GM23338 (cell line): ENCODE data around the gene SIRPA. TPM values are rescaled to one million over a fixed set of nuclear protein-coding genes. Genes with fewer than 3 reads are reported as not detected.

Experiments used
- CREB1 ChIP-seq: fragments of 250-450 bp; sonication (Bioruptor Pico); IDR thresholded peaks from 2 replicates; pipeline ENCODE4 v1.5.0; 2020; ENCODE audit warnings: low read depth, mild to moderate bottlenecking, moderate library complexity
- EZH2 ChIP-seq: fragments of 200-600 bp; sonication (generic); IDR thresholded peaks from one replicate; pipeline ENCODE4 v1.8.0; 2017; ENCODE audit warnings: antibody characterized with exemption, mild to moderate bottlenecking, low read depth; ENCODE audit not compliant: unreplicated experiment
- NANOG ChIP-seq: IDR thresholded peaks from 2 replicates; pipeline ENCODE4 v1.6.1; 2016; ENCODE audit warnings: antibody characterized with exemption, borderline replicate concordance
- STAT1 ChIP-seq: IDR thresholded peaks from one replicate; pipeline ENCODE4 v1.6.1; 2016; ENCODE audit warnings: antibody characterized with exemption; ENCODE audit not compliant: unreplicated experiment
- ZNF114 ChIP-seq: fragments of 250-450 bp; sonication (Bioruptor Pico); IDR thresholded peaks from 2 replicates; pipeline ENCODE4 v1.5.0; 2020; ENCODE audit warnings: mild to moderate bottlenecking, moderate library complexity
- ZNF331 ChIP-seq: fragments of 250-450 bp; sonication (Bioruptor Pico); IDR thresholded peaks from 2 replicates; pipeline ENCODE4 v1.5.0; 2020; ENCODE audit warnings: low read depth, mild to moderate bottlenecking, moderate library complexity
- polyA plus RNA-seq: library from polyadenylated mRNA; unstranded; fragments of >200 nt; fragmentation: Nextera tagmentation; extraction: Ambion mirVana; gene quantifications from 2 replicates; pipeline ENCODE4 v1.2.1, GENCODE V29; 2016
- total RNA-seq: library from RNA; depleted of rRNA; stranded (reverse); fragments of >200 nt; shearing (Covaris generic); gene quantifications from 2 replicates; pipeline ENCODE4 v1.2.3, GENCODE V29; 2014
- TF ChIP-seq, protein P1 (sequence below): fragments of 250-450 bp; sonication (Bioruptor Pico); IDR thresholded peaks from 2 replicates; pipeline ENCODE4 v1.5.0; 2020; ENCODE audit warnings: mild to moderate bottlenecking, moderate library complexity
- TF ChIP-seq, protein P2 (sequence below): IDR thresholded peaks from one replicate; pipeline ENCODE4 v1.6.1; 2018; ENCODE audit warnings: antibody characterized with exemption; ENCODE audit not compliant: unreplicated experiment

The SIRPA gene
- total and polyA plus RNA-seq, 2 experiments from 2014 or later: 1.2 to 2.9 TPM

DNA sequence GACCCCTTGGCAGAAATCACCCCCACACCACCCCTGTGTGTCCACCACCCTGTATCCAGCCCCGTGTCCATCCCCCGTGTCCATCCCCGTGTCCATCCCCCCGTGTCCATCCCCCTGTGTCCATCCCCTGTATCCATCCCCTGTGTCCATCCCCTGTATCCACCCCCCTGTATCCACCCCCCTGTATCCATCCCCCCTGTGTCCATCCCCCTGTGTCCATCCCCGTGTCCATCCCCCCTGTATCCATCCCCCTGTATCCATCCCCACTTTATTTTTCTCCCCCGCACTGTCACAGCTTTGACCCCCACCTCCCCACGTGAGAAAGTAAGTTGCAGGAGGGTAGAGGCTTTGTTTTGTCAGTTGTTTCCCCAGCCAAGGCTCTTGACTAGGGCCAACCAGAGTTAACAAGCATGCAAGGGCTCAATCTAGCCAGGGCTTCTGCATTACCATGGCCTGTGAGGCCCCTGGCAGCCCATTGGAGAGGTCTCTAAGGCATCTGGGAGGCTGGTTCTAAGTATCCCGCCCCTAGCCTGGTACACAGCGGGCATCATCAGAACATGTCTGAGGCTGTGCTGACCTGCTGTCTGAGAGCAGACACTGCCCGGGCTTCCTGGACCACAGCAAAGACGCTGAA, 18.1 kb upstream of the SIRPA start (continued):
- TF ChIP-seq, protein P1, sequence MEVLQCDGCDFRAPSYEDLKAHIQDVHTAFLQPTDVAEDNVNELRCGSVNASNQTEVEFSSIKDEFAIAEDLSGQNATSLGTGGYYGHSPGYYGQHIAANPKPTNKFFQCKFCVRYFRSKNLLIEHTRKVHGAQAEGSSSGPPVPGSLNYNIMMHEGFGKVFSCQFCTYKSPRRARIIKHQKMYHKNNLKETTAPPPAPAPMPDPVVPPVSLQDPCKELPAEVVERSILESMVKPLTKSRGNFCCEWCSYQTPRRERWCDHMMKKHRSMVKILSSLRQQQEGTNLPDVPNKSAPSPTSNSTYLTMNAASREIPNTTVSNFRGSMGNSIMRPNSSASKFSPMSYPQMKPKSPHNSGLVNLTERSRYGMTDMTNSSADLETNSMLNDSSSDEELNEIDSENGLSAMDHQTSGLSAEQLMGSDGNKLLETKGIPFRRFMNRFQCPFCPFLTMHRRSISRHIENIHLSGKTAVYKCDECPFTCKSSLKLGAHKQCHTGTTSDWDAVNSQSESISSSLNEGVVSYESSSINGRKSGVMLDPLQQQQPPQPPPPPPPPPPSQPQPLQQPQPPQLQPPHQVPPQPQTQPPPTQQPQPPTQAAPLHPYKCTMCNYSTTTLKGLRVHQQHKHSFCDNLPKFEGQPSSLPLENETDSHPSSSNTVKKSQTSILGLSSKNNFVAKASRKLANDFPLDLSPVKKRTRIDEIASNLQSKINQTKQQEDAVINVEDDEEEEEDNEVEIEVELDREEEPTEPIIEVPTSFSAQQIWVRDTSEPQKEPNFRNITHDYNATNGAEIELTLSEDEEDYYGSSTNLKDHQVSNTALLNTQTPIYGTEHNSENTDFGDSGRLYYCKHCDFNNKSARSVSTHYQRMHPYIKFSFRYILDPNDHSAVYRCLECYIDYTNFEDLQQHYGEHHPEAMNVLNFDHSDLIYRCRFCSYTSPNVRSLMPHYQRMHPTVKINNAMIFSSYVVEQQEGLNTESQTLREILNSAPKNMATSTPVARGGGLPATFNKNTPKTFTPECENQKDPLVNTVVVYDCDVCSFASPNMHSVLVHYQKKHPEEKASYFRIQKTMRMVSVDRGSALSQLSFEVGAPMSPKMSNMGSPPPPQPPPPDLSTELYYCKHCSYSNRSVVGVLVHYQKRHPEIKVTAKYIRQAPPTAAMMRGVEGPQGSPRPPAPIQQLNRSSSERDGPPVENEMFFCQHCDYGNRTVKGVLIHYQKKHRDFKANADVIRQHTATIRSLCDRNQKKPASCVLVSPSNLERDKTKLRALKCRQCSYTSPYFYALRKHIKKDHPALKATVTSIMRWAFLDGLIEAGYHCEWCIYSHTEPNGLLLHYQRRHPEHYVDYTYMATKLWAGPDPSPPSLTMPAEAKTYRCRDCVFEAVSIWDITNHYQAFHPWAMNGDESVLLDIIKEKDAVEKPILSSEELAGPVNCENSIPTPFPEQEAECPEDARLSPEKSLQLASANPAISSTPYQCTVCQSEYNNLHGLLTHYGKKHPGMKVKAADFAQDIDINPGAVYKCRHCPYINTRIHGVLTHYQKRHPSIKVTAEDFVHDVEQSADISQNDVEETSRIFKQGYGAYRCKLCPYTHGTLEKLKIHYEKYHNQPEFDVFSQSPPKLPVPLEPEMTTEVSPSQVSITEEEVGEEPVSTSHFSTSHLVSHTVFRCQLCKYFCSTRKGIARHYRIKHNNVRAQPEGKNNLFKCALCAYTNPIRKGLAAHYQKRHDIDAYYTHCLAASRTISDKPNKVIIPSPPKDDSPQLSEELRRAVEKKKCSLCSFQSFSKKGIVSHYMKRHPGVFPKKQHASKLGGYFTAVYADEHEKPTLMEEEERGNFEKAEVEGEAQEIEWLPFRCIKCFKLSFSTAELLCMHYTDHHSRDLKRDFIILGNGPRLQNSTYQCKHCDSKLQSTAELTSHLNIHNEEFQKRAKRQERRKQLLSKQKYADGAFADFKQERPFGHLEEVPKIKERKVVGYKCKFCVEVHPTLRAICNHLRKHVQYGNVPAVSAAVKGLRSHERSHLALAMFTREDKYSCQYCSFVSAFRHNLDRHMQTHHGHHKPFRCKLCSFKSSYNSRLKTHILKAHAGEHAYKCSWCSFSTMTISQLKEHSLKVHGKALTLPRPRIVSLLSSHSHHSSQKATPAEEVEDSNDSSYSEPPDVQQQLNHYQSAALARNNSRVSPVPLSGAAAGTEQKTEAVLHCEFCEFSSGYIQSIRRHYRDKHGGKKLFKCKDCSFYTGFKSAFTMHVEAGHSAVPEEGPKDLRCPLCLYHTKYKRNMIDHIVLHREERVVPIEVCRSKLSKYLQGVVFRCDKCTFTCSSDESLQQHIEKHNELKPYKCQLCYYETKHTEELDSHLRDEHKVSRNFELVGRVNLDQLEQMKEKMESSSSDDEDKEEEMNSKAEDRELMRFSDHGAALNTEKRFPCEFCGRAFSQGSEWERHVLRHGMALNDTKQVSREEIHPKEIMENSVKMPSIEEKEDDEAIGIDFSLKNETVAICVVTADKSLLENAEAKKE (CRISPR knock-in tag): no peak
- TF ChIP-seq, protein P2, sequence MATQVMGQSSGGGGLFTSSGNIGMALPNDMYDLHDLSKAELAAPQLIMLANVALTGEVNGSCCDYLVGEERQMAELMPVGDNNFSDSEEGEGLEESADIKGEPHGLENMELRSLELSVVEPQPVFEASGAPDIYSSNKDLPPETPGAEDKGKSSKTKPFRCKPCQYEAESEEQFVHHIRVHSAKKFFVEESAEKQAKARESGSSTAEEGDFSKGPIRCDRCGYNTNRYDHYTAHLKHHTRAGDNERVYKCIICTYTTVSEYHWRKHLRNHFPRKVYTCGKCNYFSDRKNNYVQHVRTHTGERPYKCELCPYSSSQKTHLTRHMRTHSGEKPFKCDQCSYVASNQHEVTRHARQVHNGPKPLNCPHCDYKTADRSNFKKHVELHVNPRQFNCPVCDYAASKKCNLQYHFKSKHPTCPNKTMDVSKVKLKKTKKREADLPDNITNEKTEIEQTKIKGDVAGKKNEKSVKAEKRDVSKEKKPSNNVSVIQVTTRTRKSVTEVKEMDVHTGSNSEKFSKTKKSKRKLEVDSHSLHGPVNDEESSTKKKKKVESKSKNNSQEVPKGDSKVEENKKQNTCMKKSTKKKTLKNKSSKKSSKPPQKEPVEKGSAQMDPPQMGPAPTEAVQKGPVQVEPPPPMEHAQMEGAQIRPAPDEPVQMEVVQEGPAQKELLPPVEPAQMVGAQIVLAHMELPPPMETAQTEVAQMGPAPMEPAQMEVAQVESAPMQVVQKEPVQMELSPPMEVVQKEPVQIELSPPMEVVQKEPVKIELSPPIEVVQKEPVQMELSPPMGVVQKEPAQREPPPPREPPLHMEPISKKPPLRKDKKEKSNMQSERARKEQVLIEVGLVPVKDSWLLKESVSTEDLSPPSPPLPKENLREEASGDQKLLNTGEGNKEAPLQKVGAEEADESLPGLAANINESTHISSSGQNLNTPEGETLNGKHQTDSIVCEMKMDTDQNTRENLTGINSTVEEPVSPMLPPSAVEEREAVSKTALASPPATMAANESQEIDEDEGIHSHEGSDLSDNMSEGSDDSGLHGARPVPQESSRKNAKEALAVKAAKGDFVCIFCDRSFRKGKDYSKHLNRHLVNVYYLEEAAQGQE: no peak
- TF ChIP-seq STAT1: no peak
- no peak for TF ChIP-seq CREB1 (CRISPR knock-in tag)
- no peak for TF ChIP-seq EZH2
- TF ChIP-seq ZNF331: no peak
- TF ChIP-seq ZNF114 (CRISPR knock-in tag): no peak
- no peak for TF ChIP-seq NANOG
